A673 (cell line): ENCODE measurements around the gene RNF215. TPM values are rescaled to one million over a fixed set of nuclear protein-coding genes. Genes with fewer than 3 reads are reported as not detected.
"Not testable (repeated sequence)": the region's sequence is repeated elsewhere in the genome, so short reads cannot be mapped to it uniquely, and the experiment has no call there.

Source experiments
- BruUV-seq: library from RNA; stranded (reverse); fragments of 400-500 nt; replicated peaks from 2 replicates; lab custom pipeline; 2021; lab: Mats Ljungman, UMichigan
- CTCF ChIA-PET: fragments of 300-600 bp; sonication (Branson Sonifier 250); formaldehyde crosslinking; loops from one replicate; lab custom pipeline; 2022; ENCODE audit warnings: antibody characterized with exemption; lab: Charles Lee
- POLR2A ChIA-PET: fragments of 300-600 bp; sonication (Branson Sonifier 250); formaldehyde crosslinking; loops from one replicate; lab custom pipeline; 2022; ENCODE audit warnings: antibody characterized with exemption; ENCODE audit not compliant: low non-redundant PET; lab: Charles Lee
- DNase-seq: peaks from one replicate; pipeline ENCODE4 v3.0.0-alpha.2; 2015; ENCODE audit warnings: low spot score
- H3K27ac ChIP-seq: fragments of 200-600 bp; sonication (generic); 2 replicates; pipeline ENCODE4 v1.5.1; 2016; ENCODE audit warnings: mixed run types, low read depth, mild to moderate bottlenecking, mixed read lengths, antibody characterized with exemption, low read length; ENCODE audit not compliant: poor library complexity, severe bottlenecking
- H3K27me3 ChIP-seq: fragments of 200-600 bp; sonication (generic); replicated peaks from 2 replicates; pipeline ENCODE4 v1.6.1; 2017; ENCODE audit warnings: mixed run types, low read depth, mild to moderate bottlenecking, mixed read lengths, antibody characterized with exemption, low read length; ENCODE audit not compliant: insufficient read depth, poor library complexity
- H3K36me3 ChIP-seq: fragments of 200-600 bp; sonication (generic); 2 replicates; pipeline ENCODE4 v1.6.1; 2016; ENCODE audit warnings: mixed run types, mild to moderate bottlenecking, mixed read lengths, antibody characterized with exemption, low read length; ENCODE audit not compliant: insufficient read depth, poor library complexity, severe bottlenecking
- H3K4me1 ChIP-seq: fragments of 200-600 bp; sonication (generic); 2 replicates; pipeline ENCODE4 v1.6.1; 2017; ENCODE audit warnings: mixed run types, mild to moderate bottlenecking, mixed read lengths, antibody characterized with exemption, low read length; ENCODE audit not compliant: insufficient read depth, poor library complexity, severe bottlenecking
- H3K4me3 ChIP-seq: fragments of 200-600 bp; sonication (generic); 2 replicates; pipeline ENCODE4 v1.5.1; 2016; ENCODE audit warnings: low read depth, mixed run types, mild to moderate bottlenecking, mixed read lengths, low read length; ENCODE audit not compliant: poor library complexity, severe bottlenecking
- H3K9me3 ChIP-seq: fragments of 200-600 bp; sonication (generic); 2 replicates; pipeline ENCODE4 v1.6.1; 2016; ENCODE audit warnings: mixed run types, low read depth, mild to moderate bottlenecking, mixed read lengths, antibody characterized with exemption, low read length; ENCODE audit not compliant: poor library complexity, severe bottlenecking
- EZH2 ChIP-seq: fragments of 200-600 bp; sonication (generic); IDR thresholded peaks from 2 replicates; pipeline ENCODE4 v1.6.1; 2017; ENCODE audit warnings: borderline replicate concordance, low read depth, mild to moderate bottlenecking, mixed read lengths, antibody characterized with exemption, low read length; ENCODE audit not compliant: poor library complexity, severe bottlenecking
- intact Hi-C: fragments of 100-400 bp; cut with micrococcal nuclease; formaldehyde crosslinking; loops from one replicate; pipeline ENCODE4 v1.10.0; 2022; ENCODE audit not compliant: unreplicated experiment
- total RNA-seq: library from RNA; stranded (reverse); gene quantifications from 2 replicates; pipeline ENCODE4 v1.2.3, GENCODE V29; 2021
- TF ChIP-seq, protein P1 (sequence below): fragments of 300-800, 200-600 bp; sonication (generic); conservative IDR thresholded peaks from 2 replicates; pipeline ENCODE4 v1.5.1; 2017; ENCODE audit warnings: low read depth, mild to moderate bottlenecking, antibody characterized with exemption, low read length, moderate library complexity, mixed read lengths

The RNF215 gene
- total RNA-seq, 1 experiment from 2014 or later = 18.9 TPM

DNA sequence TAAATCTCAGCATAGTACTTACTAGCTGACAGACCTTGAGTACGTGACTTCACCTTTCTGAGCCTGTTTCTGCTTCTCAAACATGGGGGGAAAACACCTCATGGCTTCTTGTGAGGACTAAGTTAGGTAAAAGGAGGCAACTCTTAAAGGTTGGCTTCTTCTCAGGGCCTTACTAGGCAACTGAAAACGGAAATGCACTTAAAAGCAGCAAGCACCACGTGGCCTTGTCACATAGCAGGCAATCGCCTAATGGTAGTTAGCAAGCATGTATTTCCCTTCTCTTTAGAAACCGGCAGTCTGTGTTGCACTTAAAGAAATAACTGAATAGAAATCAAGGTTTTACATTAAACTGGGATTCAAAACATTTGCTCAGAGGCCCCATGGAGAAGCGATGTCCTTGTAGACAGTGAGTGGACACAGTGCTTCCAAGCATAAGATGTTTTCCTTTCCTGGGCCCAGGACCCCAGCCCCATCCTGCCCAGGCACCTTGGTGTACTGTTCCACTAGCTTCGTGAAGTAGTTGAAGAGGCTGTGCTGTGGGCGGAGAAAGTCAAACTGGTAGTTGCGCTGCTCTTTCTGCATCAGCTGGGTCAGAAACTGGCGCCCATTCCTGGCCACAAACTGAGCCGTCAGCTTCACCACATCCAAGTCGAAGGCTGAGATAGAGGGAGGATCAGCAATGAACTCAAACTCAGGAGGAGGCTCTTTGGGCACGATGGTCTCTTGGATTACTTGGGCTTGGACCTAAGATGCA, 42.6 kb downstream of the RNF215 start:
- Histone ChIP-seq H3K9me3 (no peaks in the 10 kb centered on the region), H3K36me3 (peaks cover 95% of the 10 kb centered on the region), H3K4me1 (no peaks in the 10 kb centered on the region), H3K4me3 (no peak overlapping the region), H3K27ac (no peak overlapping the region), H3K27me3 (no peaks in the 10 kb centered on the region)
- TF ChIP-seq EZH2 = no peak
- TF ChIP-seq, protein P1, sequence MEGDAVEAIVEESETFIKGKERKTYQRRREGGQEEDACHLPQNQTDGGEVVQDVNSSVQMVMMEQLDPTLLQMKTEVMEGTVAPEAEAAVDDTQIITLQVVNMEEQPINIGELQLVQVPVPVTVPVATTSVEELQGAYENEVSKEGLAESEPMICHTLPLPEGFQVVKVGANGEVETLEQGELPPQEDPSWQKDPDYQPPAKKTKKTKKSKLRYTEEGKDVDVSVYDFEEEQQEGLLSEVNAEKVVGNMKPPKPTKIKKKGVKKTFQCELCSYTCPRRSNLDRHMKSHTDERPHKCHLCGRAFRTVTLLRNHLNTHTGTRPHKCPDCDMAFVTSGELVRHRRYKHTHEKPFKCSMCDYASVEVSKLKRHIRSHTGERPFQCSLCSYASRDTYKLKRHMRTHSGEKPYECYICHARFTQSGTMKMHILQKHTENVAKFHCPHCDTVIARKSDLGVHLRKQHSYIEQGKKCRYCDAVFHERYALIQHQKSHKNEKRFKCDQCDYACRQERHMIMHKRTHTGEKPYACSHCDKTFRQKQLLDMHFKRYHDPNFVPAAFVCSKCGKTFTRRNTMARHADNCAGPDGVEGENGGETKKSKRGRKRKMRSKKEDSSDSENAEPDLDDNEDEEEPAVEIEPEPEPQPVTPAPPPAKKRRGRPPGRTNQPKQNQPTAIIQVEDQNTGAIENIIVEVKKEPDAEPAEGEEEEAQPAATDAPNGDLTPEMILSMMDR = no peak
- ChIA-PET CTCF (no interaction called here), POLR2A (no interaction called here)
- intact Hi-C loops = loop anchor here (10.0 kb wide), 1 partner anchor 60 kb away; no protein-coding TSS in a partner anchor
- DNase-seq = no peak
- no TSS peak for BruUV-seq

DNA sequence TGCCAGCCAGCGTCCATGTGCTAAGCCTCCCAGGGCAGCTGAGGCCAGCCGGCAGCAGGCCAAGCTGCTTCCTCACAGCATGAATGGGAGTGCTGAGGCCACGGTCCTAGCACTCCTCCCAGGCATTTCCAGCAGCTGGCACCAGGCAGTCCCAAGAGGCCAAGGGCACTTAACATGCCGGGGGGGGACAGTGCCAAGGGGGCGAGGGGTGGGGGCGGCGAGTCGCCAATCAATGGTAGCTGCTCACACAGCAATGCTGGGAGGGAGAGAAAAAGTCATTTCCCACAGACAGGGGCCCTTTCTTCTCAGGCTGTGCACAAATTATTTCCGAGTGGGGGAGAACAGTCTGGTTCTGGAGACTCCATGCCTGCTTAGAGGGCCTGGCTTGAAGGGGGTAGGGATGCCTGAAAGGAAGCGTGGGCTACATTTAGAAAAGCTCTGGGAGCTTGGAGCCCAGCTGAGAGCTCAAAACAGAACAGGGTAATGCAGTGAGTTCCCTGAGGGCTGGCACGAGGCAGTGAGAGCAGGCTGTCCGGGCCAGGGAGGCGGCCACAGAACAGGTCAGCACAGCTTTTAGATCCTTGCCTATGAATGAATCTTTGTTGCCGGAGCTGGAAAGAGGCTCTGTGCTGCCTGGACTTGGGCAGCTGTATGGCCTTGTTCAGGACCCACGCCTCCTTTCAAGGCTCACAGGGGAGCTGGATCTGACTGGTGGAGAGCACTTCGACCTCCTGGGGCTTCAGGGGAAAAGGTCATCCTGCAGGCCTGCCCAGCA, 46.1 kb downstream of the RNF215 start:
- CTCF ChIA-PET = no interaction called here
- intact Hi-C loops = loop anchor here (10.0 kb wide), 1 partner anchor 64 kb away; no protein-coding TSS in a partner anchor

DNA sequence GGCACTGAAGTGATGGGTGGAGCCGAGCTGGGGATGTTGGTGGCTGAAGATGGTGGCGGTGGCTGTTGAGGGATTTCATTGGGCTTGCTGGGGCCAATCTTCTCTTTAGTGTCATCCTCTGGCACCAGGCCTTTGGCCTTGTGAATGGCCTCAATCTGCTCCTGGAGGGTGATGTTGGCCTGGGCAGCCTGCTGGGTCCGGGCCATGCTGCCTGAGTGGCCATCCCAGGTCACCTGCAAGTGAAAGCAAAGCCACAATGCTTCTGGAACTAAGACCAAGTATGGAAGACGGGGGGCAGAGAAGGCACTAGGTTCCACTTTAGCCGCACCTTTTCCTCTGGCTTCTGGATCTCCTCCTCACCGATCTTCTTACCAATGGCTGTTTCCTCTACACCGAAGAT, 48.4 kb downstream of the RNF215 start:
- H3K27ac ChIP-seq = no peak overlapping the region
- BruUV-seq = no TSS peak
- POLR2A ChIA-PET = no interaction called here
- no peaks in the 10 kb centered on the region for H3K4me1 ChIP-seq
- intact Hi-C loops = no loop called here
- no peak for TF ChIP-seq EZH2
- TF ChIP-seq, protein P1 = no peak
- DNase-seq = no peak
- no peaks in the 10 kb centered on the region for H3K27me3 ChIP-seq
- H3K36me3 ChIP-seq = peaks cover 96% of the 10 kb centered on the region
- no peaks in the 10 kb centered on the region for H3K9me3 ChIP-seq
- no peak overlapping the region for H3K4me3 ChIP-seq
- CTCF ChIA-PET = no interaction called here

More for the DNA sequence above, 46.1 kb downstream of the RNF215 start:
- no peak for DNase-seq
- peaks cover 96% of the 10 kb centered on the region for H3K36me3 ChIP-seq
- BruUV-seq = no TSS peak
- H3K4me3 ChIP-seq = no peak overlapping the region
- no peak overlapping the region for H3K27ac ChIP-seq
- no peaks in the 10 kb centered on the region for H3K9me3 ChIP-seq
- no peaks in the 10 kb centered on the region for H3K27me3 ChIP-seq
- TF ChIP-seq, protein P1 = no peak
- TF ChIP-seq EZH2 = no peak
- POLR2A ChIA-PET = no interaction called here
- H3K4me1 ChIP-seq = no peaks in the 10 kb centered on the region

DNA sequence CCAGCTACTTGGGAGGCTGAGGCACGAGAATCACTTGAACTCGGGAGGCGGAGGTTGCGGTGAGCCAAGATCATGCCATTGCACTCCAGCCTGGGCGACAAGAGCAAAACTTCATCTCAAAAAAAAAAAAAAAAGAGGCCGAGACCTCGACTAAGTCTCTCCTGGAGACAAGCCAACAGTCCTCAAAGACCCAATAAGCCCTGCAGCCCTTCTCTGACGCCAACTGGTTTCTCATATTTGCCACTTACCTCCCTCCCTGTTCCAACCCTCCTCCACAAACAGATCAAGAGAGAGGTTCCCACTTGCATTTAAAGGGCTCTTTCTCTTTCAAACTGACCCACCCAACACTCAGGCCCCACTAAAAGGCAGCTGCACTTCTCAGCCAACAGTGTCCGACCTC, 48.9 kb downstream of the RNF215 start:
- H3K4me3 ChIP-seq, H3K9me3 ChIP-seq, H3K4me1 ChIP-seq, H3K27ac ChIP-seq, CTCF ChIA-PET, POLR2A ChIA-PET, BruUV-seq, H3K27me3 ChIP-seq, DNase-seq, intact Hi-C loops: not testable (repeated sequence)
- H3K36me3 ChIP-seq = peaks cover 96% of the 10 kb centered on the region
